ENCODE measurements around the gene PNLDC1. TPM values are rescaled to one million over a fixed set of nuclear protein-coding genes. Genes with fewer than 3 reads are reported as not detected.

PNLDC1 gene
- total RNA-seq, 1 donor from 2014 or later, result not detected

DNA sequence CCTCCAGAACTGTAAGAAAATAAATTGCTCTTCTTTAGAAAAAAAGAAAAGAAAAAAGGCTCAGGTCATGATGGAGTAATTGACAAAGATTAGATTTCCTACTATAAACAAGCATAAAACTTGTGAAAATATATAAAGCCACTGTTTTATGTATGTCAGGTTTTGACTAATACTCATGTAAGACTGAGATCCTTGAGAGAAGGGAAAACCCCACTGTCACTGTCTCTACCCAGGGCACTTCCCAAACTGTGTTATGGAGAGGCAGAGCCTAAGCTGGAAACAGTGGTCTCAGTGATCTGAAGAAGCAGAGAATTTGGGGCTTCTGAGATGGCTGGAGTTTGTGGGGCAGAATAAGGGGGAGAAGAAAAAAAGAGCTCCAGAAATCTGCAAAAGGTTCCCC lies 30.6 kb upstream of the PNLDC1 start:
- Mint-ChIP-seq H3K9me3 (ENCODE audit: low read depth) (peaks cover 5% of the 10 kb centered on the region), H3K36me3 (ENCODE audit: insufficient read depth) (peaks cover 50% of the 10 kb centered on the region), H3K4me1 (ENCODE audit: low read depth) (peaks cover 5% of the 10 kb centered on the region), H3K27me3 (no peaks in the 10 kb centered on the region), H3K27ac (peak overlapping the region; percentile 74), H3K4me3 (ENCODE audit: low read depth) (no peak overlapping the region)
- no peak for DNase-seq (ENCODE audit: low spot score, unreplicated experiment)
- TF ChIP-seq CTCF (IDR thresholded peaks at IDR 0.05; ENCODE audit: unreplicated experiment), result no peak

DNA sequence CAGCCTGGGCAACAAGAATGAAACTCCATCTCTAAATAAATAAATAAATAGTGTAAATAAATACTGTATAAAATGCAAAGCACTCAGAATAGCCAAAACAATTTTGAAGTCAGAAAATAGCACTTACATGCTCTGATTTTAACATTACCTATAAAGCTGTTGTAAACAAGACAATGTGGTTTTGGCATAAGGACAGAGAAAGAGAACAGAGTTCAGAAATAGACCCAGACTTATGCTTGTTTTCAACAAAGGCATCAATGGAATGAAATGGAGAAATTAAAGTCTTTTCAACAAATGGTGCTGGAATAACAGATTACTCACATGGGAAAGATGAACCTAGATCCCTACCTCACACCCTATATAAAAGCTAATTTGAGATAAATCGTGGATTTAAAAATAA lies 27.9 kb upstream of the PNLDC1 start:
- H3K27me3 Mint-ChIP-seq, result no peaks in the 10 kb centered on the region
- no peak for DNase-seq (ENCODE audit: low spot score, unreplicated experiment)
- peaks cover 5% of the 10 kb centered on the region for H3K9me3 Mint-ChIP-seq (ENCODE audit: low read depth)
- peaks cover 47% of the 10 kb centered on the region for H3K36me3 Mint-ChIP-seq (ENCODE audit: insufficient read depth)
- H3K4me1 Mint-ChIP-seq (ENCODE audit: low read depth), result no peaks in the 10 kb centered on the region
- H3K4me3 Mint-ChIP-seq (ENCODE audit: low read depth), result no peak overlapping the region
- H3K27ac Mint-ChIP-seq, result no peak overlapping the region
- TF ChIP-seq CTCF (IDR thresholded peaks at IDR 0.05; ENCODE audit: unreplicated experiment), result no peak

DNA sequence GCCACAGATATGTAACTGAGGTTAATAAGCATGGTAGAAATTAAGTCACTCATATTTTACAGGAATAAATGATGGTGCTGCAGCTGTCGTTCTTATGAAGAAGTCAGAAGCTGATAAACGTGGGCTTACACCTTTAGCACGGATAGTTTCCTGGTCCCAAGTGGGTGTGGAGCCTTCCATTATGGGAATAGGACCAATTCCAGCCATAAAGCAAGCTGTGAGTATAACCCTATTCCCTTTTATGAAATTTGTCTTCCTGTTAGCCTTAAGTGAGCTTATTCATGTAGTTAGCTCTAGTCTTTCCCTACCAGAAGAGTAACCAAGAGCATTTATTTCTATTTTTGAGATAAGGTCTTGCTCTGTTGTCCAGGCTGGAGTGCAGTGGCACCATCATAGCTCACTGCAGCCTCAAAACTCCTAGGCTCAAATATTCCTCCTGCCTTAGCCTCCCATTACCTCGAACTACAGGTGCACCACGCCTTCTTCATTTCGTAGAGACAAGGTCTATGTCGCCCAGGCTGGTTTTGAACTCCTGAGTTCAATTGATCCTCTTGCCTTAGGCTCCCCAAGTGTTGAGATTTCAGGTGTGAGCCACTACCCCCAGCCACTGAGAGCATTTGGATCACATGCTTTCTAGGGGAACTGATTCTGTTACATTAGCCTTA lies 22.7 kb upstream of the PNLDC1 start:
- Mint-ChIP-seq H3K4me1 (ENCODE audit: low read depth) (peaks cover 3% of the 10 kb centered on the region), H3K9me3 (ENCODE audit: low read depth) (no peaks in the 10 kb centered on the region), H3K27ac (peak overlapping the region; percentile 74), H3K36me3 (ENCODE audit: insufficient read depth) (peaks cover 27% of the 10 kb centered on the region), H3K4me3 (ENCODE audit: low read depth) (no peak overlapping the region), H3K27me3 (no peaks in the 10 kb centered on the region)
- no peak for DNase-seq (ENCODE audit: low spot score, unreplicated experiment)
- no peak for TF ChIP-seq CTCF (IDR thresholded peaks at IDR 0.05; ENCODE audit: unreplicated experiment)

DNA sequence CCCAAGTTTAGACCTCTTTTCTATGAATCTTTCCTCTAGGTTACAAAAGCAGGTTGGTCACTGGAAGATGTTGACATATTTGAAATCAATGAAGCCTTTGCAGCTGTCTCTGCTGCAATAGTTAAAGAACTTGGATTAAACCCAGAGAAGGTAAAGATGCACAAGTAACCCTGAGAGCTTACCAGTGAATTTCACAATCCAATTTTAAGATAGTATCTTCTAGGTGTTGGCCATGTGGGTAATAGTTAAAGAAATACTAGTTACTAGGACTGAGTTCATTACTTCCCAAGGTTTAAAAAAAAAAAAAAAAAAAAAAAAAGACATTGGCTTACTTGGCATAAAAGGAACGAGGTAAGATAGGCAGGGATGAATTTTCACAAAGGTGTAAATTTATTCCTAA lies 21.9 kb upstream of the PNLDC1 start:
- no peaks in the 10 kb centered on the region for H3K9me3 Mint-ChIP-seq (ENCODE audit: low read depth)
- peaks cover 33% of the 10 kb centered on the region for H3K36me3 Mint-ChIP-seq (ENCODE audit: insufficient read depth)
- H3K27me3 Mint-ChIP-seq, result no peaks in the 10 kb centered on the region
- DNase-seq (ENCODE audit: low spot score, unreplicated experiment), result no peak
- no peak for TF ChIP-seq CTCF (IDR thresholded peaks at IDR 0.05; ENCODE audit: unreplicated experiment)
- peaks cover 3% of the 10 kb centered on the region for H3K4me1 Mint-ChIP-seq (ENCODE audit: low read depth)
- no peak overlapping the region for H3K4me3 Mint-ChIP-seq (ENCODE audit: low read depth)
- H3K27ac Mint-ChIP-seq, result peak overlapping the region; percentile 53

- no peaks in the 10 kb centered on the region for H3K9me3 Mint-ChIP-seq (ENCODE audit: low read depth)
- no peak for DNase-seq (ENCODE audit: low spot score, unreplicated experiment)
- no peaks in the 10 kb centered on the region for H3K27me3 Mint-ChIP-seq
- peaks cover 34% of the 10 kb centered on the region for H3K36me3 Mint-ChIP-seq (ENCODE audit: insufficient read depth)
- H3K4me3 Mint-ChIP-seq (ENCODE audit: low read depth), result no peak overlapping the region
- TF ChIP-seq CTCF (IDR thresholded peaks at IDR 0.05; ENCODE audit: unreplicated experiment), result no peak
- H3K27ac Mint-ChIP-seq, result peak overlapping the region; percentile 53
- H3K4me1 Mint-ChIP-seq (ENCODE audit: low read depth), result peaks cover 3% of the 10 kb centered on the region
Measured at GRCh38 chr6:159778542-159779103, 21.5 kb upstream of the PNLDC1 start.
